Subcutaneous adipose tissue (tissue), 4 donors: ENCODE data around the gene TRPV4. TPM values are rescaled to one million over a fixed set of nuclear protein-coding genes. Genes with fewer than 3 reads are reported as not detected.

Experiments
- total RNA-seq, 4 donors: library from RNA; depleted of rRNA; stranded (reverse); fragments of >200 nt; gene quantifications; one replicate each; pipeline ENCODE4 v1.1.0, GENCODE V29; 2016
- TF ChIP-seq, protein P1 (sequence below): fragments of 450-650 bp; IDR thresholded peaks from one replicate; pipeline ENCODE4 v1.5.1; 2016; ENCODE audit warnings: low read depth, mild to moderate bottlenecking, control low read depth, antibody characterized with exemption, moderate library complexity

Gene TRPV4
- total RNA-seq, 4 donors from 2014 or later: 0.88 to 1.7 (median 1.2) TPM

DNA sequence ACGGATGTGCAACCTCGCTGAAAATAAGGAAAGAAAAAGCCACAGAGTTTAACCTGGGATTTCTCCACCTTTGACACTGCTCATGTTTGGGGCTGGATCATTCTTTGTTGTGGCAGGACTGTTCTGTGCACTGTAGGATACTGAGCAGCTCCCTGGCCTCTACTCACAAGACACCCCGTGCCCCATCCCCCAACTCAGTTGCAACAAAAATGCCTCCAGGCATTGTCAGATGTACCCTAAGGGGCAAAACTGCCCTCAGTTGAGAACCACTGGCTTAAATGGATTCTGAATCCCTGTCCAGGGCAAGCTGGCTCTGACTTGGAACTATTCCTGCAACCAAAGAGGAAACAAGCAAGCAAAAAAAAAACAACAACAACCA is 45.0 kb upstream of the TRPV4 start:
- TF ChIP-seq, protein P1, sequence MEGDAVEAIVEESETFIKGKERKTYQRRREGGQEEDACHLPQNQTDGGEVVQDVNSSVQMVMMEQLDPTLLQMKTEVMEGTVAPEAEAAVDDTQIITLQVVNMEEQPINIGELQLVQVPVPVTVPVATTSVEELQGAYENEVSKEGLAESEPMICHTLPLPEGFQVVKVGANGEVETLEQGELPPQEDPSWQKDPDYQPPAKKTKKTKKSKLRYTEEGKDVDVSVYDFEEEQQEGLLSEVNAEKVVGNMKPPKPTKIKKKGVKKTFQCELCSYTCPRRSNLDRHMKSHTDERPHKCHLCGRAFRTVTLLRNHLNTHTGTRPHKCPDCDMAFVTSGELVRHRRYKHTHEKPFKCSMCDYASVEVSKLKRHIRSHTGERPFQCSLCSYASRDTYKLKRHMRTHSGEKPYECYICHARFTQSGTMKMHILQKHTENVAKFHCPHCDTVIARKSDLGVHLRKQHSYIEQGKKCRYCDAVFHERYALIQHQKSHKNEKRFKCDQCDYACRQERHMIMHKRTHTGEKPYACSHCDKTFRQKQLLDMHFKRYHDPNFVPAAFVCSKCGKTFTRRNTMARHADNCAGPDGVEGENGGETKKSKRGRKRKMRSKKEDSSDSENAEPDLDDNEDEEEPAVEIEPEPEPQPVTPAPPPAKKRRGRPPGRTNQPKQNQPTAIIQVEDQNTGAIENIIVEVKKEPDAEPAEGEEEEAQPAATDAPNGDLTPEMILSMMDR: no peak

DNA sequence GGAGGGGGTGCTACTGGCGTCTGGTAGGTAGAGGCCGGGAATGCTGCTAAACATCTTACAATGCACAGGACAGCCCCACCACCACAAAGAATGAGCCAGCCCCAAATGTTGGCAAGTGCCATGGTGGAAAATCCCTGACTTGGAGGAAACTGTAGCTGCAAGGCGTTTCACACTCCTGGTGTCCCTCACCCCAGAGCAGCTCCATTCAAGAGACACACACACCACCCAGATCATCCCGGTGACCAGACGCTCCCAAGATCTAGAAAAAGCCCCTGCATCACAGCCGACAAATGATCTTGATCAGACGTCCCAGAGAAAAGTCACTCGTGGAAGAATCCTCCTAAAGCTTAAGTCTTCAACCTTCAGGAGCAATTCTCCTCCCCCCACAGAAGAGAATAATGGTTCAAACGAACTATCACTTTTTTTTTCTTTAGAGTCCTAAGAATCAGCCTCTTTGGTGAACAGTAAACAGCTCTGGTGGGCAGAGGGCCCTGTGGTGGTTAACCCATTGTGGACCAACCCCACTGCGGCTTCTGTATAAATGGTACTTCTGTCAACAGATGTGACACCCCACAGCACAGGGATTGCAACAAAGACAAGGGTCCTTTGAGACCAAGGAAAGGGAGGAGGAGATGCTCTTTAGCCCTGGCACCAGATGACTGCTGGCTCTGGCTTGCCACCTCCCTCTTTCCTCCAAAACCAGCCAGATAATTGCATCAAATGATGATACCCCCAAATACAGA is 44.5 kb upstream of the TRPV4 start:
- TF ChIP-seq, protein P1: no peak

DNA sequence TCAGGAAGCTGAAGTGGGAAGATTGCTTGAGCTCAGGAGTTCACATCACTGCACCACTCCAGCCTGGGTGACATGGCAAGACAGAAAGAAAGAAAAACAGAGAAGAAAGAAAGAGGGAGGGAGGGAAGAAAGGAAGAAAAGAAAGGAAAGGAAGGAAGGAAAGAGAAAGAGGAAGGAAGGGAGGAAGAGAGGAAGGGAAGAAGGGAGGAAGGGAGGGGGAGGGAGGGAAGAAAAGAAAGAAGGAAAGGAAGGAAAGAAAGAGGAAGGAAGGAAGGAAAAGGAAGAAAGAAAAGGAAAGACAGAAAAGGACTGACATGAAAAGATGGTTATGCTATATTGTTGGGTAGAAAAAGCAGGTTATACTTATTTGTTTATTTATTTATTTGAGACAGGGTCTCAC is 43.2 kb upstream of the TRPV4 start:
- TF ChIP-seq, protein P1: no peak

DNA sequence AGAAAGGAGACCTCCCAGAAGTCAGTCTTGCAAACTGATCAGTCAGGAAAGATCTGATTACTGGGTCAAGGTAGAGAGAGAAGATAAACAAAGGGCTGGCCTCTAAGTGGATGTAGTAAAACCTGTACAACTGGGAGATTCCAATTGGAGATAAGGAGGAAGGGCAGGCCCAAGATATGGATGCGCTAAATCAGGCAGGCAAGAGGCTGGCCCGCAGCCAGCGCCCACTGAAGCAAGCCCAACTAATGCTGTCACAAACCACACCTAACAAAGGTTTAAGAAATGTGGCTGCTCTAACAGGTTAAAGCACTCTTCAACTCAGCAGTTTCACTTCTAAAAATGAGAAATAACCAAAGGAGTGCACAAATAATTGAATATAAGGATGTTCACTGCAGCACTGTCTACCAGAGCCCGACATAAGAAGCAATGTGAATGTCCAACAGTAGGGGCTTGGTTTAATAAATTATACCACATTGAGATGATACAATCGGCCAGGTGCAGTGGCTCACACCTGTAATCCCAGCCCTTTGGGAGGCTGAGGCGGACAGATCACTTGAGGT is 42.5 kb upstream of the TRPV4 start:
- TF ChIP-seq, protein P1: no peak

DNA sequence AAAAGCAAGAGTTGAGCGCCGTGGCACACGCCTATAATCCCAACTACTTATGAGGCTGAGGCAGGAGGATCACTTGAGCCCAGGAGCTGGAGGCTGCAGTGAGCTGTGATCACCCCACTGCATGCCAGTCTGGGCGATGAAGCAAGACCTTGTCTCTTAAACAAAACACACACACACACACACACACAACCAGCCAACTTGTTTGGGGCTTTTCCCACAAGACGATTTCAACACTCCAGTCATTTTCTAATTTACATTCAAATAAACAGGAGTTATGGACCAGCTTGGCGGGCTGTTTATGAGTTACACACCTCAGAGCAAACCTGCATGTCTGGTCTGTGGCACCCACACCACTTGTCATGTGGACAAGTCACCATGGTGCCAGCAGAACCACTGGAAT is 40.5 kb upstream of the TRPV4 start:
- TF ChIP-seq, protein P1: no peak

DNA sequence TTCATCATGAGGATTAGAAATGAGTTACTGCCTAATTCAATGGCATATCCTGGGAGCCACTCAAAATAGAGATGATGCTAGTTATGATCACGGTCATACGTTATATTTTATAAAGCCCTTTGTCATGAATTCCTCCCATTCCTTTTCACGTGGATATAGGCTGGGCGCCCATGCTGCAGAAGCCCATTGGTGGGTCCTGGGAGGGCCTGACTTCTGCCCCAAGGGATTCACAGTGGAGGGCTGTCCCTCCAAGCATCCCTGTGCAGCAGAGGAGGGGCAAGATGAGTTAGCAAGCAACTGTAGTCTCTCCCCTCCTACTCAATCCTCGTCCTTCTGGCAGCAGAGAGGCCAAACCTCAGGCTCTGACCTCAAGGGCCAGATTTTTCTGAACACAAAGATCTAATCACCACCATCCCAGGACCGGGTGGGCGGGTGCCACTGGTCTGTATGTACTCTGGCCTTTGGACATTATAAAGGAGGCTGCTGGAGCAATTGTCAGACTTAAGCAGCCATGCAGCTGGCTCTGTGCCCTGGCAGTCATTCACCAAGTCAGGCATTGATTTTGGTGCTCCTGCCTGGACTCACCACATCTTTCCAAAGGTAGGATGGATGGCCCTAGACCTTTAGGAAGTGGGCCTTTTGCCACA is 38.6 kb upstream of the TRPV4 start:
- TF ChIP-seq, protein P1: no peak

DNA sequence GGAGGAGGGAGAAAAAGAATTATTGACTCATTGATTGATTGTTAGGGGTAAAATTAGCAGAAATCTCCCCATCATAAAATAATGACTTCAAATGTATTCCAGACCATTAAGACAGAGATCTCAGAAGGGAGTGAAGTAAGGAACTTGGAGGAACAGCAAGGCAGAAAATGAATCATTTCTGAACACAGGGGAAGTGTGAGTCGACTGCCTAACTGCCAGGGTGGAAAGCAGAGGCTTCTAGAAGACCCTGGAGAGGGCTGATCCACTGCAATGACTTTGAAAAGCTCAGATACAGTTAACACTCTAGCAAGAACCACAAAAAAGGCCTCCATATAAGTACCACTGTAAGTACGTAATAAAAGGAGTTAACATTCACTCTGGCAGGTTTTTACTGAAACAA is 37.5 kb upstream of the TRPV4 start:
- TF ChIP-seq, protein P1: no peak
